Astrocyte (in vitro differentiated cells and primary cell): Measurements from ENCODE around the gene CDK16. TPM values are rescaled to one million over a fixed set of nuclear protein-coding genes. Genes with fewer than 3 reads are reported as not detected.

Experiments
- DNase-seq: peaks from one replicate; pipeline ENCODE4 v3.0.0-alpha.2; 2010; ENCODE audit warnings: low read depth
- FAIRE-seq: peaks from 2 replicates; lab custom pipeline; 2011; peaks lifted over from hg19 to GRCh38; lab: Jason Lieb, UNC
- H2AFZ ChIP-seq: 2 replicates; pipeline ENCODE4 v1.6.0; 2012; ENCODE audit warnings: low read depth, low read length, inconsistent platforms
- H3K27ac ChIP-seq: 2 replicates; pipeline ENCODE4 v1.5.1; 2011; ENCODE audit warnings: low read depth, low read length, inconsistent platforms
- H3K27me3 ChIP-seq: 2 replicates; pipeline ENCODE4 v1.6.0; 2011; ENCODE audit warnings: low read length, inconsistent platforms; ENCODE audit not compliant: insufficient read depth
- H3K36me3 ChIP-seq: 2 replicates; pipeline ENCODE4 v1.5.1; 2011; ENCODE audit warnings: low read length, inconsistent platforms; ENCODE audit not compliant: insufficient read depth
- H3K4me1 ChIP-seq: 2 replicates; pipeline ENCODE4 v1.5.1; 2011; ENCODE audit warnings: low read length, inconsistent platforms; ENCODE audit not compliant: insufficient read depth
- H3K4me2 ChIP-seq: 2 replicates; pipeline ENCODE4 v1.6.0; 2012; ENCODE audit warnings: low read length, inconsistent platforms
- H3K4me3 ChIP-seq: 2 replicates; pipeline ENCODE4 v1.5.1; 2011; ENCODE audit warnings: low read depth, mild to moderate bottlenecking, low read length, inconsistent platforms; ENCODE audit not compliant: insufficient read depth
- H3K79me2 ChIP-seq: 2 replicates; pipeline ENCODE4 v1.6.0; 2012; ENCODE audit warnings: mild to moderate bottlenecking, low read length, inconsistent platforms; ENCODE audit not compliant: insufficient read depth
- H3K9ac ChIP-seq: 2 replicates; pipeline ENCODE4 v1.6.0; 2012; ENCODE audit warnings: mild to moderate bottlenecking, low read length, inconsistent platforms
- H3K9me3 ChIP-seq: 2 replicates; pipeline ENCODE4 v1.5.1; 2012; ENCODE audit warnings: low read depth, mild to moderate bottlenecking, low read length, inconsistent platforms; ENCODE audit not compliant: insufficient read depth
- H4K20me1 ChIP-seq: 2 replicates; pipeline ENCODE4 v1.6.0; 2012; ENCODE audit warnings: low read length, inconsistent platforms; ENCODE audit not compliant: insufficient read depth
- H3K27ac Mint-ChIP-seq: one replicate; pipeline ENCODE4 v1.8.0; 2021; ENCODE audit warnings: mild to moderate bottlenecking, mixed read lengths; ENCODE audit not compliant: unreplicated experiment
- H3K27me3 Mint-ChIP-seq: one replicate; pipeline ENCODE4 v1.8.0; 2021; ENCODE audit warnings: low read depth, mixed read lengths; ENCODE audit not compliant: unreplicated experiment
- H3K36me3 Mint-ChIP-seq: one replicate; pipeline ENCODE4 v1.8.0; 2021; ENCODE audit warnings: low read depth, mixed read lengths; ENCODE audit not compliant: unreplicated experiment
- H3K4me1 Mint-ChIP-seq: one replicate; pipeline ENCODE4 v1.8.0; 2021; ENCODE audit warnings: low read depth, mixed read lengths; ENCODE audit not compliant: unreplicated experiment
- H3K4me3 Mint-ChIP-seq: one replicate; pipeline ENCODE4 v1.8.0; 2021; ENCODE audit warnings: mild to moderate bottlenecking, moderate library complexity, mixed read lengths; ENCODE audit not compliant: unreplicated experiment
- H3K9me3 Mint-ChIP-seq: one replicate; pipeline ENCODE4 v1.8.0; 2021; ENCODE audit warnings: mild to moderate bottlenecking, mixed read lengths; ENCODE audit not compliant: unreplicated experiment
- EZH2 ChIP-seq: IDR thresholded peaks from 2 replicates; pipeline ENCODE4 v1.6.1; 2012; ENCODE audit warnings: mild to moderate bottlenecking, low read length, inconsistent platforms; ENCODE audit not compliant: insufficient read depth
- total RNA-seq: library from RNA; stranded (reverse); gene quantifications from 2 replicates; pipeline ENCODE4 v1.2.1, GENCODE V29; 2021
- TF ChIP-seq, protein P1 (sequence below): IDR thresholded peaks from 2 replicates; pipeline ENCODE4 v1.5.1; 2011; ENCODE audit warnings: low read depth, mild to moderate bottlenecking, inconsistent platforms, low read length, moderate library complexity; ENCODE audit not compliant: insufficient read depth

The CDK16 gene
- total RNA-seq, 1 donor from 2014 or later = 128 TPM

DNA sequence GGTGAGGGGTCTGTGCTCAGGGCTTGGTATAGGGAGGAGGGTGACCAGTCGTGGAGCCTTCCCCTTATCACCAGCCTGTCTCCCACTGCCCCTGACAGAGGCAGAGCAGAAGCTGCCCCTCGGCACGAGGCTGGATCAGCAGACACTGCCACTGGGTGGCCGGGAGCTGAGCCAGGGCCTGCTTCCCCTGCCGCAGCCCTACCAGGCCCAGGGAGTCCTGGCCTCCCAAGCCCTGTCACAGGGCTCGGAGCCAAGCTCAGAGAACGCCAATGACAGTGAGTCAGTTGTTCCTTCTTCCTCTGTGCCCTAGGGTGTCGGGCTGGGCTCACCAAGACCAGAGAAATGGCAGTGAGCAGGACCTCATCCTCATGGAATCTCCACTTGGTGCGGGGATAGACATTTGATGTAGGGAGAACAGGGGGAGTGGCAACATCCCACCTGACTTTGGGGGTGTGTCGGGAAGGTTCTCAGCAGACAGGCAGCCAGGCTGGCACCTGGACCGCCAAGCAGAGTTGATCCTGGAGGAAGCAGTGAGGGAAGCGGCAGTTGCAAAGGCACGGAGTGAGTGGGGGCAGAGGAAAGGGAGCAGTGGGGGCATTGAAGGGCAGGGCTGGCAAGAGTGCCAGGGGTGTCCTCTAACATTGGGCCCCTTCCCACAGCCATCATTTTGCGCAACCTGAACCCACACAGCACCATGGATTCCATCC is 39.1 kb upstream of the CDK16 start:
- Mint-ChIP-seq H3K9me3 (no peaks in the 10 kb centered on the region), H3K4me1 (no peaks in the 10 kb centered on the region), H3K36me3 (peaks cover 4% of the 10 kb centered on the region), H3K4me3 (no peak overlapping the region), H3K27me3 (no peaks in the 10 kb centered on the region), H3K27ac (no peak overlapping the region)
- Histone ChIP-seq H3K79me2 (no peaks in the 10 kb centered on the region), H3K27ac (no peak overlapping the region), H3K36me3 (peaks cover 6% of the 10 kb centered on the region), H2AFZ (no peak overlapping the region), H3K4me3 (no peak overlapping the region), H3K4me2 (no peak overlapping the region), H3K4me1 (no peaks in the 10 kb centered on the region), H3K9me3 (no peaks in the 10 kb centered on the region), H3K9ac (no peak overlapping the region), H3K27me3 (no peaks in the 10 kb centered on the region), H4K20me1 (peaks cover 6% of the 10 kb centered on the region)
- no peak for DNase-seq
- TF ChIP-seq EZH2 = no peak
- peak; percentile 74 for FAIRE-seq

DNA sequence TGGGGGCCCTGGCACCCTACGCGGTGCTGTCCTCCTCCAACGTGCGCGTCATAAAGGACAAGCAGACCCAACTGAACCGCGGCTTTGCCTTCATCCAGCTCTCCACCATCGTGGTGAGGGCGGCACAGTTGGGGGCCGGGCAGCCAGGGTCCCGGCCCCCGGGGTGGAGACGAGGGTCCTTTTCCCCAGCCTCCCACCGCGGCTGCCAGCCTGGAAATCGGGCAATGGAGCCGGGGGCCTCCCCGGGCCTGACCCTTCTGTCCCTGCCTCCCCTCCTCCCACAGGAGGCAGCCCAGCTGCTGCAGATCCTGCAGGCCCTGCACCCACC is 38.6 kb upstream of the CDK16 start:
- Mint-ChIP-seq H3K27me3 (no peaks in the 10 kb centered on the region), H3K9me3 (no peaks in the 10 kb centered on the region), H3K4me1 (no peaks in the 10 kb centered on the region), H3K36me3 (peaks cover 4% of the 10 kb centered on the region), H3K4me3 (no peak overlapping the region), H3K27ac (no peak overlapping the region)
- Histone ChIP-seq H3K36me3 (peaks cover 6% of the 10 kb centered on the region), H3K9ac (no peak overlapping the region), H2AFZ (no peak overlapping the region), H3K27me3 (no peaks in the 10 kb centered on the region), H3K27ac (no peak overlapping the region), H3K79me2 (no peaks in the 10 kb centered on the region), H3K4me3 (no peak overlapping the region), H3K4me1 (no peaks in the 10 kb centered on the region), H3K9me3 (no peaks in the 10 kb centered on the region), H3K4me2 (no peak overlapping the region), H4K20me1 (peaks cover 9% of the 10 kb centered on the region)
- TF ChIP-seq, protein P1, sequence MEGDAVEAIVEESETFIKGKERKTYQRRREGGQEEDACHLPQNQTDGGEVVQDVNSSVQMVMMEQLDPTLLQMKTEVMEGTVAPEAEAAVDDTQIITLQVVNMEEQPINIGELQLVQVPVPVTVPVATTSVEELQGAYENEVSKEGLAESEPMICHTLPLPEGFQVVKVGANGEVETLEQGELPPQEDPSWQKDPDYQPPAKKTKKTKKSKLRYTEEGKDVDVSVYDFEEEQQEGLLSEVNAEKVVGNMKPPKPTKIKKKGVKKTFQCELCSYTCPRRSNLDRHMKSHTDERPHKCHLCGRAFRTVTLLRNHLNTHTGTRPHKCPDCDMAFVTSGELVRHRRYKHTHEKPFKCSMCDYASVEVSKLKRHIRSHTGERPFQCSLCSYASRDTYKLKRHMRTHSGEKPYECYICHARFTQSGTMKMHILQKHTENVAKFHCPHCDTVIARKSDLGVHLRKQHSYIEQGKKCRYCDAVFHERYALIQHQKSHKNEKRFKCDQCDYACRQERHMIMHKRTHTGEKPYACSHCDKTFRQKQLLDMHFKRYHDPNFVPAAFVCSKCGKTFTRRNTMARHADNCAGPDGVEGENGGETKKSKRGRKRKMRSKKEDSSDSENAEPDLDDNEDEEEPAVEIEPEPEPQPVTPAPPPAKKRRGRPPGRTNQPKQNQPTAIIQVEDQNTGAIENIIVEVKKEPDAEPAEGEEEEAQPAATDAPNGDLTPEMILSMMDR = no peak
- no peak for TF ChIP-seq EZH2
- DNase-seq (no peak), FAIRE-seq (no peak)

DNA sequence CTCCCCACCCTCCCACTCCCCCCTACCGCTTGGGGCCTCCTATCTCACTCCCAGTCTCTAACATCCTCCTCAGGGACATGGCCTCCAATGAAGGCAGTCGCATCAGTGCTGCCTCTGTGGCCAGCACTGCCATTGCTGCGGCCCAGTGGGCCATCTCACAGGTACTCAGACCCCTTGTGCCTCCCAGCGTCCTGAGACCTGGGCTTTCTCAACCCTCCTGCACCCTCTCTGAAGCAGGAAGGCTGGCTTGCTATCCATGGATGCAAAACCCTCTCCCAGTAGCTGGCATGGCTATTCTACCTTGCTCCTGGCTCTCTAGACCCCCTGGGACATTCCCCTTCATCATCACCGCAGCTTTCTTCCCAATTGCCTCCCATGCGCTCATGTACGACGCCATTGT is 38.1 kb upstream of the CDK16 start:
- Mint-ChIP-seq H3K9me3 (no peaks in the 10 kb centered on the region), H3K27ac (no peak overlapping the region), H3K27me3 (no peaks in the 10 kb centered on the region), H3K36me3 (peaks cover 4% of the 10 kb centered on the region), H3K4me1 (no peaks in the 10 kb centered on the region), H3K4me3 (no peak overlapping the region)
- Histone ChIP-seq H3K4me2 (no peak overlapping the region), H3K9ac (no peak overlapping the region), H3K4me3 (no peak overlapping the region), H3K36me3 (peaks cover 6% of the 10 kb centered on the region), H3K4me1 (no peaks in the 10 kb centered on the region), H3K79me2 (no peaks in the 10 kb centered on the region), H3K9me3 (no peaks in the 10 kb centered on the region), H3K27me3 (no peaks in the 10 kb centered on the region), H3K27ac (no peak overlapping the region), H2AFZ (no peak overlapping the region), H4K20me1 (peaks cover 9% of the 10 kb centered on the region)
- no peak for FAIRE-seq
- no peak for DNase-seq
- TF ChIP-seq EZH2 = no peak
- TF ChIP-seq, protein P1 = no peak
